GM19238 (cell line): ENCODE results near the gene ZNF70.

Experiments used
- DNase-seq: peaks from one replicate; pipeline ENCODE4 v3.0.0; 2011; ENCODE audit warnings: low spot score; ENCODE audit not compliant: insufficient read length

Gene ZNF70

GRCh38 chr22:23750714-23751440 is at the start of gene ZNF70:
Gene ZNF70 (minus strand): TSS chr22:23751112. CDS start chr22:23745140, 5,972 bp downstream.
- peak; percentile 82 for DNase-seq

GRCh38 chr22:23796461-23796860 is 45.5 kb upstream of the ZNF70 start:
- DNase-seq = no peak

GRCh38 chr22:23793326-23793725 is 42.4 kb upstream of the ZNF70 start:
- no peak for DNase-seq

- no peak for DNase-seq
These were observed 41.1 kb upstream of the ZNF70 start for GRCh38 chr22:23791738-23792645.

- no peak for DNase-seq
These were observed 40.2 kb upstream of the ZNF70 start for GRCh38 chr22:23790819-23791737.

GRCh38 chr22:23789638-23790037 is 38.7 kb upstream of the ZNF70 start:
- DNase-seq = no peak

- DNase-seq = no peak
These were observed 38.2 kb upstream of the ZNF70 start for GRCh38 chr22:23789121-23789520.

- no peak for DNase-seq
These were observed 37.0 kb upstream of the ZNF70 start for GRCh38 chr22:23787910-23788309.

- no peak for DNase-seq
These were observed 36.6 kb upstream of the ZNF70 start for GRCh38 chr22:23787600-23787896.

GRCh38 chr22:23786752-23787599 is 36.1 kb upstream of the ZNF70 start, which contains the start of gene SMARCB1:
Gene SMARCB1 (plus strand): TSS chr22:23786966. CDS start chr22:23787170, 204 bp downstream.
- peak; percentile 96 for DNase-seq

- DNase-seq = no peak
These were observed 35.4 kb upstream of the ZNF70 start for GRCh38 chr22:23786261-23786710.

GRCh38 chr22:23784215-23784732 is 33.4 kb upstream of the ZNF70 start:
- no peak for DNase-seq

GRCh38 chr22:23783265-23784150 is 32.6 kb upstream of the ZNF70 start:
- DNase-seq = no peak

- no peak for DNase-seq
These were observed 31.8 kb upstream of the ZNF70 start for GRCh38 chr22:23782703-23783102.

GRCh38 chr22:23782252-23782651 is 31.3 kb upstream of the ZNF70 start:
- no peak for DNase-seq

GRCh38 chr22:23781511-23782183 is 30.7 kb upstream of the ZNF70 start:
- DNase-seq = no peak

- no peak for DNase-seq
These were observed 30.2 kb upstream of the ZNF70 start for GRCh38 chr22:23781065-23781464.

- DNase-seq = no peak
These were observed 29.3 kb upstream of the ZNF70 start for GRCh38 chr22:23780146-23780748.
